NCI-H524 treated with DMSO at 0.1 percent for 48 hours (cell line): ENCODE measurements around the gene TNFSF10.
"Not testable (repeated sequence)": the region's sequence is repeated elsewhere in the genome, so short reads cannot be mapped to it uniquely, and the experiment has no call there.

Experiments used
- DNase-seq: peaks from one replicate; lab custom pipeline; 2025; lab: John Stamatoyannopoulos, UW

TNFSF10 gene

DNA sequence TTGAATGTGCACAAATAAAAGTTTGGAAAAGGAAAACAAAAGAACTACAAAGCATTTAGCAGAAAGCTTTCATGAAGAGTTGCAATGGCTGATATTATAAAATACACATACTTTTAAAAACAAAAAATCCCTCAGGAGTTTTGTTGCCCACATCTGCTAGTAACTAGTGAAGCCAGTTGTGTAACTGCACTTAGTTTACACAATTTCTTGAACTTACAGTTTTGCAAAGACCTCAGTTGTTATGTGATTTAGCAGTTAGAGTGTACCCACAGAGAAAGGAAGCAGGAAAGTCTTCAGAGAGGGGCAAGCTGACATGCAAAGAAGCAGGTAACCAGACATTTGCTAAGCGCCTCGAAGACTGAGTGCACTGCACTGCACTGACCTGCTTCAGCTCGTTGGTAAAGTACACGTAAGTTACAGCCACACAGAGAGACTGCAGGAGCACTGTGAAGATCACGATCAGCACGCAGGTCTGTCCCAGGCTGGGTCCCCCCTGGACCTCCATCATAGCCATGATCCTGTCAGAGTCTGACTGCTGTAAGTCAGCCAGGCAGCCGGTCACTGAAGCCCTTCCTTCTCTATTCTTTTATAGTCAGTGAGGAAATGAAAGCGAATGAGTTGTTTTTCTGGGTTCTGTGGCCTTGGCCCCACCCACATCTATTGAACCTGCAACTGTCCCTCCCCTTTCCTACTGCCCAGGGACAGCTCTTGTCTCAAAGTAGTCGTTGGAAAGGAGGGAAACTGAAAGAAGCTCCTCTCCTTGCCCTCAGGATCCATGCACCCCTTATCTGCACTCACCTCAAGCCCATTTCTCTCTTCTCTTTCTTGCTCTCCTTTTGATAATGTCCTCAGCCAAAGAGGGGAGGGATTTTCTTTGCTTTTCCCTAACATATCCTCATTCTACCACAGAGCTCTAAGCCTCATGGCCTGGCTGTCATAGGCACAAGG is at the start of gene TNFSF10:
Gene TNFSF10, minus strand, starts transcription at position 560 of the 948 bp plus-strand sequence. Its CDS starts 46 bp downstream, at position 514.
- DNase-seq, result no peak

GRCh38 chr3:172569128-172570008 is 46.1 kb upstream of the TNFSF10 start:
- no peak for DNase-seq

DNA sequence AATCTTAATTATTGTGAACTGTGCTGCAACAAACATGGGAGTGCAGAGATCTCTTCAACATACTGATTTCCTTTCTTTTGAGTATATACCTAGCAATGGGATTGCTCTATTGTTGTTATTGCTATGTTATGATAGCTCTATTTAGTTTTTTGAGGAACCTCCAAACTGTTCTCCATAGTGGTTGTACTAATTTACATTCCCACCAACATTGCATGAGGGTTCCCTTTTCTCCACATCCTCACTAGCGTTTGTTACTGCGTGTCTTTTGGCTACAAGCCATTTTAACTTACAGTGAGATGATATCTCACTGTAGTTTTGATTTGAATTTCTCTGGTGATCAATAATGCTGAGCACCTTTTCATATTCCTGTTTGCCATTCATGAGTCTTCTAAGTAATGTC is 45.5 kb upstream of the TNFSF10 start:
- no peak for DNase-seq

GRCh38 chr3:172566785-172567184 is 43.6 kb upstream of the TNFSF10 start:
- DNase-seq, result not testable (repeated sequence)

GRCh38 chr3:172564499-172564898 is 41.3 kb upstream of the TNFSF10 start:
- no peak for DNase-seq

GRCh38 chr3:172562871-172563865 is 39.9 kb upstream of the TNFSF10 start:
- no peak for DNase-seq

- DNase-seq, result no peak
Observed at GRCh38 chr3:172561897-172562640, 38.8 kb upstream of the TNFSF10 start.

- DNase-seq, result no peak
Observed at GRCh38 chr3:172560586-172560985, 37.4 kb upstream of the TNFSF10 start.

- DNase-seq, result no peak
Observed at GRCh38 chr3:172560026-172560425, 36.8 kb upstream of the TNFSF10 start.

DNA sequence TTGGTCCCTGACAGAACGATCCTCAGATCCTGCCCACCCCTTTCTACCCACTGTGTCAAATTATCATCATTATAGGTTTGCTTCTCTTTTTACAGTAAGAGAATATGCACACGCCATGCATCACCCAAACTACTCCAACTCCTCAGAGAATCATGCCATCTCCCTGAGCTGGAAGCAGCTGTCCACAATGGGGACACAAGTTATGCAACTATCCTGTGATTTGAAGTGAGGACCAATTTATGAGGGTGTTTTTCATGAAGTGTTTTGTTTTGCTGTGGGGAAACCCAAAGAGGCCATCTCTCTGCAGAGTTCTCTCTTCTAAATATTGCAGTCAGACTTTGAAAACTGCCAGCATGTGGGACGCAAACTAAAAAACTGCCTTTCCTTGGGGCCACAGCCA is 35.8 kb upstream of the TNFSF10 start:
- DNase-seq, result no peak

- DNase-seq, result no peak
Observed at GRCh38 chr3:172557515-172558220, 34.4 kb upstream of the TNFSF10 start.

- no peak for DNase-seq
Observed at GRCh38 chr3:172553526-172554252, 30.5 kb upstream of the TNFSF10 start.

- no peak for DNase-seq
Observed at GRCh38 chr3:172552607-172553006, 29.4 kb upstream of the TNFSF10 start.

- no peak for DNase-seq
Observed at GRCh38 chr3:172551874-172552273, 28.6 kb upstream of the TNFSF10 start.

GRCh38 chr3:172550347-172550943 is 27.2 kb upstream of the TNFSF10 start:
- no peak for DNase-seq

DNA sequence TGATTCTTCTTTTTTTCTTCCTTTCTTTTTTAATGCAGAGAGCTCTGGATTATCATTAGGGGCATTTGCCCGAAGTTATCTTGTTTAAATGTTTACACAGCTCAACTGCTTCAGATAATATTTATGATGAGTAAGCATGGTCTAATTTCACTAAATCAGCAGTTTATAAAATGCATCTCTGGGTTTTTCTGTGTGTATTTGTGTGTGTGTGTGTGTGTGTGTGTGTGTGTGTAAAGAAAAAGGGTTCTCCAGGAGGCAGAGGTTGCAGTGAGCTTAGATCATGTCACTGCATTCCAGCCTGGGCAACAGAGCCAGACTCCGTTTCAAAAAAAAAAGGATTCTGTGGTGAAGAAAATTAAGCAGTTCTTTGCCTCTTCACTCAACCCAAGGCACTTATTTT is 25.9 kb upstream of the TNFSF10 start:
- no peak for DNase-seq

DNA sequence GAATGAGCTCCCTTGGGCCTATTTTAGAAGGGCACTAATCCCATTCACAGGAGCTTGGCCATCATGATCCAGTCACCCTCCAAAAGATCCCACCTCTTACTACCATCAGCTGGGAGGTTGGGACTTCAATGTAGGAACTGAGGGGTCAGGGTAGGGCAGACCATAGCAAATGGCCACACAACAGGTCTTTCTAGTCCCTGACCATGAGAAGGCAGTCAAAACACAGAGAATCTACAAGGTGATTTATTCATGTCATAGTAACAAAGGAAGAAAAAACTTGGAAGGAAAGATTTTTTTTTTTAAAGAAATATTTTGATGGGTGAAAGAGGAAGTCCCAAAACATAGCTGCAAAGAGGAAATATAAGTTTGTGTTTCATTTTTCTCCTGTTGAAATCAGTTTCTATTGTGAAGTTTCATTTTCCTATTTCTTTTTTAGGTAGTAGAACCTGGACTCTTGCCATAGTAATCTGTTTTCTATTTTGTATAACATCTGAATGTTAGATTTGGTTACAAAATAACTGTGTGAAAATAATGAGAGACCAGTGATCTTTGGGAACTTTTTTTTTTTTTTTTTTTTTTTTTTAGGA is 23.5 kb upstream of the TNFSF10 start:
- no peak for DNase-seq

- no peak for DNase-seq
Observed at GRCh38 chr3:172546105-172546504, 22.9 kb upstream of the TNFSF10 start.

- DNase-seq, result no peak
Observed at GRCh38 chr3:172544404-172544803, 21.2 kb upstream of the TNFSF10 start.
